GM12891 (cell line): ENCODE results near the gene IRX1.

Experiments used
- DNase-seq: peaks from one replicate; pipeline ENCODE4 v3.0.0; 2011; ENCODE audit warnings: low spot score; ENCODE audit not compliant: insufficient read length
- FAIRE-seq: peaks from 2 replicates; lab custom pipeline; 2011; peaks lifted over from hg19 to GRCh38; lab: Jason Lieb, UNC
- PAX5 ChIP-seq: IDR thresholded peaks from 2 replicates; pipeline ENCODE4 v1.6.1; 2011; ENCODE audit warnings: low read length, moderate library complexity, mild to moderate bottlenecking; ENCODE audit not compliant: insufficient read depth, severe bottlenecking
- POLR2A ChIP-seq: IDR thresholded peaks from 2 replicates; pipeline ENCODE4 v1.6.1; 2011; ENCODE audit warnings: low read depth, low read length, control low read depth
- POLR2AphosphoS5 ChIP-seq: IDR thresholded peaks from 2 replicates; pipeline ENCODE4 v1.6.1; 2011; ENCODE audit warnings: low read depth, low read length, control low read depth
- POU2F2 ChIP-seq: IDR thresholded peaks from 2 replicates; pipeline ENCODE4 v1.6.1; 2011; ENCODE audit warnings: low read depth, mild to moderate bottlenecking, control low read depth, low read length, moderate library complexity
- SPI1 ChIP-seq: IDR thresholded peaks from 2 replicates; pipeline ENCODE4 v1.6.1; 2011; ENCODE audit warnings: low read depth, low read length, control low read depth
- TAF1 ChIP-seq: IDR thresholded peaks from 2 replicates; pipeline ENCODE4 v1.6.1; 2011; ENCODE audit warnings: low read depth, low read length, control low read depth

The IRX1 gene

GRCh38 chr5:3609120-3609681 lies 13.6 kb downstream of the IRX1 start:
- FAIRE-seq (no peak), DNase-seq (no peak)
- TF ChIP-seq POU2F2 (no peak), TAF1 (no peak)

- FAIRE-seq (no peak), DNase-seq (no peak)
- TF ChIP-seq POU2F2 (no peak), POLR2A (no peak), POLR2AphosphoS5 (no peak), PAX5 (no peak), TAF1 (no peak), SPI1 (no peak)
These were observed 17.0 kb downstream of the IRX1 start for GRCh38 chr5:3612591-3613042.

GRCh38 chr5:3613726-3614125 lies 18.1 kb downstream of the IRX1 start:
- DNase-seq (no peak), FAIRE-seq (no peak)
- TF ChIP-seq SPI1, result no peak
- TF ChIP-seq POLR2A, result no peak
- TF ChIP-seq POU2F2, result no peak
- no peak for TF ChIP-seq PAX5
- no peak for TF ChIP-seq TAF1
- TF ChIP-seq POLR2AphosphoS5, result no peak

- TF ChIP-seq POLR2A (no peak), SPI1 (no peak), POU2F2 (no peak), PAX5 (no peak), POLR2AphosphoS5 (no peak), TAF1 (no peak)
- DNase-seq (no peak), FAIRE-seq (no peak)
These were observed 19.6 kb downstream of the IRX1 start for GRCh38 chr5:3615217-3615616.

- TF ChIP-seq POLR2AphosphoS5 (no peak), PAX5 (no peak), TAF1 (no peak), POU2F2 (no peak), SPI1 (no peak)
- DNase-seq (no peak), FAIRE-seq (no peak)
These were observed 20.2 kb downstream of the IRX1 start for GRCh38 chr5:3615829-3616228.

GRCh38 chr5:3619579-3619978 lies 23.9 kb downstream of the IRX1 start:
- TF ChIP-seq POU2F2 (no peak), POLR2A (no peak), POLR2AphosphoS5 (no peak), PAX5 (no peak), SPI1 (no peak), TAF1 (no peak)
- FAIRE-seq (no peak), DNase-seq (no peak)

GRCh38 chr5:3622961-3623360 lies 27.3 kb downstream of the IRX1 start:
- FAIRE-seq (no peak), DNase-seq (no peak)
- no peak for TF ChIP-seq SPI1
- no peak for TF ChIP-seq POLR2A
- TF ChIP-seq TAF1, result no peak
- TF ChIP-seq PAX5, result no peak
- no peak for TF ChIP-seq POLR2AphosphoS5
- no peak for TF ChIP-seq POU2F2

GRCh38 chr5:3625626-3626025 lies 30.0 kb downstream of the IRX1 start:
- DNase-seq (no peak), FAIRE-seq (no peak)
- TF ChIP-seq POLR2AphosphoS5 (no peak), POU2F2 (no peak), SPI1 (no peak), POLR2A (no peak), TAF1 (no peak), PAX5 (no peak)

- no peak for FAIRE-seq
- no peak for DNase-seq
These were observed 38.4 kb downstream of the IRX1 start for GRCh38 chr5:3634061-3634460.

GRCh38 chr5:3639175-3639574 lies 43.5 kb downstream of the IRX1 start:
- DNase-seq (no peak), FAIRE-seq (no peak)
- TF ChIP-seq POU2F2 (no peak), TAF1 (no peak), SPI1 (no peak), PAX5 (no peak), POLR2A (no peak), POLR2AphosphoS5 (no peak)

More at GRCh38 chr5:3634061-3634460, 38.4 kb downstream of the IRX1 start:
- TF ChIP-seq SPI1 (no peak), POLR2A (no peak), PAX5 (no peak), POU2F2 (no peak), TAF1 (no peak), POLR2AphosphoS5 (no peak)
